ENCODE data around the gene CD24. TPM values are rescaled to one million over a fixed set of nuclear protein-coding genes. Genes with fewer than 3 reads are reported as not detected.
"Not testable (repeated sequence)": the region's sequence is repeated elsewhere in the genome, so short reads cannot be mapped to it uniquely, and the experiment has no call there.

The CD24 gene
- total RNA-seq = 3.3 TPM

DNA sequence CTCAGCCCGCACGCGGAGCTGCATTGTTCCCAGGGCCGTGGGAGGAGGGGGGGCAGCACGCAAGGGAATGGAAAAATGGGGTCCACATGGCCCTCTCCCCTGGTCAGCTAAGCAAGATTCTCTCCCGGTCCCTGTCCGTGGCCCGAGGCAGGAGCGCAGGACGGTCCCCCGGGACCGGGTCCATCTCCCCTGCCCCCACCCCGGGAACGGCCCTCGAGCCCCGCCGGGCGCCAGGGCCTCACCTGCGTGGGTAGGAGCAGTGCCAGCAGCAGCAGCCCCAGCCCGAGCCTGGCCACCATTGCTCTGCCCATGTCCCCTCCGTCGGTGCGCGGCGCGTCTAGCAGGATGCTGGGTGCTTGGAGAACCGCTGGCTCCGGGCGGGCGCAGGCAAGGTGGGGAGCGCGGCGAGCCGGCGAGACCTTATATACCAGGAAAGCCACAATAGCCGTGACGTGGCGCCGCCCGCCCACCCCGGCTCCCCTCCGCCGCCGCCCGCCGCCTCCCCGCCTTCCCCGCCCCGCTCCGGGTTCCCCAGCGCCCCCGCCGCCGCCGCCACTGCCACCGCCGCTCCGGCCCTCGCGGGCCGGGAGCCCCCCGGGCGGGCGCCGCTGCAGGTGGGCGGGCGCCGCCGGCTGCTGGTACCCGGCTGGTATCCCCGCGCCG lies at the start of gene CD24:
Gene CD24 (minus strand): TSS at position 394 of the 663 bp plus-strand sequence. CDS start 83 bp downstream, at position 311.
- no peak for DNase-seq (ENCODE audit: low spot score)
- intact Hi-C loops (cut with DNase I) = no loop called here
- ATAC-seq = no peak

DNA sequence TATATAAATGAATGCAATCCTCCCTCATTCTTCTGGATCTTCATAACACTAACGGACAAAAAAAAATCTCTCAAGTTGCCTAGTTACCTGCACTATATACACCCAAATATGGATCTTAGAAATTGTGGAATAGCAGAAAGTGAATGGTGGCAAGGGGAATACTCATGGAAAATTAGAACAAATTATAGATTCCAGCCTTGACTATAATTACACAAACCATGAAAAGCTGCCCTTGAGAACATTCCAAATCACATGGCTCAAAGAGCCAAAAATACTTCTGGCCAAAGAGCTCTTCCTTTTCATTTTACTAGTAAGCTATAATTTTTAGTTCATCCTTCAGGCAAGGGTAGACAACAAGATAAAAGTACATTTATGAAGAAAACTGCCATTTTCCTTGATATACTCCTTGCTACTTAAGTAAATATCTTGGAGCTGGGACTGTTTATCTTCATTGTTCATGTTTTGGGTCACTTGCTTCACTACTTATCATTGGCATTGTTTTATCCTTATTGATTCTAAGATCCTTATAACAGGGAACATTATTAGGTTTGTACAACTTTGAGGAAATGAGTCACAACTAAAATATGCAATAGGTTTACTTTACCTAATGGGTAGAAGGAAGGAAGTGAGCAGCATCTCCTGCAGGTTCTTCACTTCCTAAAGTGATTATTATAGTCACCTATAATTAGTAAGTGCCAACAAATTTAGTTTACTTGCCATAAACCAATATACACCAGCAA lies 47.1 kb upstream of the CD24 start:
- no peak for ATAC-seq
- DNase-seq (ENCODE audit: low spot score) = no peak
- intact Hi-C loops (cut with DNase I) = no loop called here

DNA sequence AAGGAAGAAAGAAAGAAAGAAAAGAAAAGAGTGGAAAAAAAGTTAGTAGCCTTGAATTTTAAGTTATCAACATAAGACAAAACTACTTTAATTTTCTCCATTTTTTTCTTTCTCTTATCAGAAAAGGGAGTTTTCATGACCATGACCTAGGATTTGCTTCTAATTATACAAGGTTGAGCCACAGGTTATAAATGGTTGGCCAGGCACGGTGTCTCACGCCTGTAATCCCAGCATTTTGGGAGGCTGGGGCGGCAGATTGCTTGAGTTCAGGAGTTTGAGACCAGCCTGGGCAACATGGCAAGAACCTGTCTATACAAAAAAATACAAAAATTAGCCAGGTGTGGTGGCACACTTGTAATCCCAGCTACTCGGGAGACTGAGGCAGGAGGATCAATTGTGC lies 45.7 kb upstream of the CD24 start:
- intact Hi-C loops (cut with DNase I) = no loop called here
- ATAC-seq = no peak
- no peak for DNase-seq (ENCODE audit: low spot score)

DNA sequence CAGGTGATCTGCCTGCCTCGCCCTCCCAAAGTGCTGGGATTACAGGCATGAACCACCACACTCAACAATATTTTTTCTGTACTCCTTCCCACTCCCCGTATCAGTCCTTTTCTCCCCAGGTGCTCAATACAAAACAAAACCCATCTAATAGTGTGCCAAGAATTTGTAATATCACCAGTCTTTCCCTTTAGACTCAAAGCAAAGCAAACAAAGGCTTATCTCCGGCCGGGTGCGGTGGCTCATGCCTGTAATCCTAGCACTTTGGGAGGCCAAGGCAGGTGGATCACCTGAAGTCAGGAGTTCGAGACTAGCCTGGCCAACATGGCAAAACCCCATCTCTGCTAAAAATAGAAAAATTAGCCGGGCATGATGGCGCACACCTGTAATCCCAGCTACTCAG lies 45.1 kb upstream of the CD24 start:
- DNase-seq (ENCODE audit: low spot score); intact Hi-C loops (cut with DNase I); ATAC-seq: not testable (repeated sequence)

GRCh38 chr6:107019047-107019446 lies 44.5 kb upstream of the CD24 start:
- no peak for ATAC-seq
- intact Hi-C loops (cut with DNase I) = no loop called here

DNA sequence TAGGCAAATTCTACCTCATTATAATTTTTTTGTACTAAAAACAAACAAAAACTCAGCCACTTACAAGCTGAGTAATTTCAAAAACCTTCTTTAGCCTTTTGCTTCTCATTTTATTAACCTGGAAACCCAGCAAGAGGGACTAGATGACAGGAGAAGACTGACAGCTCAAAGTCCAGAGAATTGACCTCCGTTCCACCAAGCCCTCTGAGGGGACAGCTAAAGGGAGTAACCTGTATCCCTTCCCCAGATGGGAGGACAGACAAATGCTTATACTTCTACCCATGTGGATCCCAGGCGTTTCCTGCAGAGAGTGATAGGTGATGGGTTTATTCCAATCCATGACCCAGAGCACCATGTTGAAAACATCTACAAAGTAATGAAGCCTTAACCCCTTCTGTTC lies 35.0 kb upstream of the CD24 start:
- intact Hi-C loops (cut with DNase I) = no loop called here
- ATAC-seq (no peak), DNase-seq (ENCODE audit: low spot score) (no peak)

More at GRCh38 chr6:107019047-107019446, 44.5 kb upstream of the CD24 start:
- no peak for DNase-seq (ENCODE audit: low spot score)

GRCh38 chr6:106997392-106998158 lies 23.0 kb upstream of the CD24 start:
- DNase-seq (ENCODE audit: low spot score) (no peak), ATAC-seq (no peak)
- intact Hi-C loops (cut with DNase I) = no loop called here

GRCh38 chr6:106995640-106996039 lies 21.1 kb upstream of the CD24 start:
- intact Hi-C loops (cut with DNase I) = no loop called here
- DNase-seq (ENCODE audit: low spot score) (no peak), ATAC-seq (no peak)

DNA sequence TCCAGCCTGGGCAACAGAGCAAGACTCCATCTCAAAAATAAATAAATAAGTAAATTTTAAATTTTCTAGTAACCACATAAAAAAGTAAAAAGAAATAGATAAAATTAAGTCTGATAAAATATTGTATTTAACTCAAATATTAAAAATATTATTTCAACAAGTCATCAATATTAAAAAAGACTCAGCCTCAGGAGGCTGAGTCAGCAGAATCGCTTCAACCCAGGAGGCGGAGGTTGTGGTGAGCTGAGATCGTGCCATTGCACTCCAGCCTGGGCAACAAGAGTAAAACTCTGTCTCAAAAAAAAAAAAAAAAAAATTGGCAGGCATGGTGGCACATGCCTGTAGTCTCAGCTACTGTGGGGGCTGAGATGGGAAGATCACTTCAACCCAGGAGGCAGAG lies 15.2 kb upstream of the CD24 start:
- ATAC-seq; intact Hi-C loops (cut with DNase I): not testable (repeated sequence)

DNA sequence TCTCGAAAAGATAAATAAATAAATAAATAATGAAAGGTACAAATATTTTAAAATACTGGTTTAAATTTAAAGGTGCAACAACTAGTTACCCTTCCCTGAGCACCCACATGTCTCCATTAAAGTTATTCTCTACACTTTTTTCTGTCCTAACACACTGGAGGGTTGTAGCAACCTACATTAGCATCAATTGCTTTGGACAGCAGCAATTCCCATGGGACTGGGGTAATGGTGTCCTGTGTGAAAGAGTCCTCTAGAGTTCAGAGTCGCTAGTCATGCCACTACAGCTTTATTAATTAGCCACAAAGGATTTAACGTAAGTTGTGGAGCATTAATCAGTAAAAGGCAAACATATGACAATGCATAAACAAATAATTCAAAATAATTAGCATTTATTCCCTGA lies 14.1 kb upstream of the CD24 start:
- DNase-seq (ENCODE audit: low spot score) (no peak), ATAC-seq (no peak)
- intact Hi-C loops (cut with DNase I) = no loop called here

More for the DNA sequence above, 15.2 kb upstream of the CD24 start:
- DNase-seq (ENCODE audit: low spot score) = not testable (repeated sequence)

DNA sequence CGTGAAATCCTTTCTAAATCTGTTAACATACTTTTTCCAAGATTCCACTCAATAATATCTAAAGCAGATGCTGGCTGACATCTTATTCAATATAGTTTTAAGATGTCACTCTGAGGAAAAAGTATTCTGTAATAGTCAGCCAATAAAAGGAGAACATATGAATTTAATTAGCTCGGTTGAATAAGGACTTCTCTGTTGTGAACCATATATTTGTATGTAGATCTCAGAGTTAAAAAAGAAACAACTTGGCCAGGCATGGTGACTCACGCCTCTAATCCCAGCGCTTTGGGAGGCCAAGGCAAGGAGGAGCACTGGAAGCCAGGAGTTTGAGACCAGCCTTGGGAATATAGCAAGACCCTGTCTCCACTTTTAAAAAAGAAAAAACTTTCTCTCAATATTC lies 7.4 kb upstream of the CD24 start:
- DNase-seq (ENCODE audit: low spot score) (no peak), ATAC-seq (no peak)
- intact Hi-C loops (cut with DNase I) = no loop called here

- DNase-seq (ENCODE audit: low spot score) (no peak), ATAC-seq (no peak)
- intact Hi-C loops (cut with DNase I) = no loop called here
Observed at GRCh38 chr6:106980926-106981325, 6.4 kb upstream of the CD24 start.

- intact Hi-C loops (cut with DNase I) = no loop called here
- DNase-seq (ENCODE audit: low spot score) (peak; percentile 90), ATAC-seq (peak; percentile 76)
Observed at GRCh38 chr6:106979435-106979884, 4.9 kb upstream of the CD24 start.

GRCh38 chr6:106977246-106977645 lies 2.7 kb upstream of the CD24 start:
- intact Hi-C loops (cut with DNase I) = no loop called here
- DNase-seq (ENCODE audit: low spot score) (no peak), ATAC-seq (no peak)

DNA sequence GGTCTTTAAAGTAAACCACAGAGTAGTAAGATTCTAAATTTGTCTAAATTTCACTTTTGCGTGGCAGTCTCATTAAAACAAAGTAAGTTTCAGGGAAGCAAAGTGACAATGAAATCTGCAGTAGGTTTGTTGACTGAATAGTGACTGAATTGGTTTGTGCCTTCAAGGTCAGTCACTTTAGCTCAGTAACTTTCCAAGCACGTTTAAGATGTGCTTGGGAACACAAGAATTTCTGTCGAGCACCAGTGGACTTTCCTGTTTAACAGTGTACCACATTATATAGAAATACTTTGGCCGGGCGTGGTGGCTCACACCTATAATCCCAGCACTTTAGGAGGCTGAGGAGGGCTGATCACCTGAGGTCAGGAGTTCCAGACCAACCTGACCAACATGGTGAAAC lies 1.7 kb upstream of the CD24 start:
- intact Hi-C loops (cut with DNase I) = no loop called here
- ATAC-seq (no peak), DNase-seq (ENCODE audit: low spot score) (no peak)

GRCh38 chr6:106975738-106976064 lies 1.2 kb upstream of the CD24 start:
- ATAC-seq (no peak), DNase-seq (ENCODE audit: low spot score) (no peak)
- intact Hi-C loops (cut with DNase I) = no loop called here

DNA sequence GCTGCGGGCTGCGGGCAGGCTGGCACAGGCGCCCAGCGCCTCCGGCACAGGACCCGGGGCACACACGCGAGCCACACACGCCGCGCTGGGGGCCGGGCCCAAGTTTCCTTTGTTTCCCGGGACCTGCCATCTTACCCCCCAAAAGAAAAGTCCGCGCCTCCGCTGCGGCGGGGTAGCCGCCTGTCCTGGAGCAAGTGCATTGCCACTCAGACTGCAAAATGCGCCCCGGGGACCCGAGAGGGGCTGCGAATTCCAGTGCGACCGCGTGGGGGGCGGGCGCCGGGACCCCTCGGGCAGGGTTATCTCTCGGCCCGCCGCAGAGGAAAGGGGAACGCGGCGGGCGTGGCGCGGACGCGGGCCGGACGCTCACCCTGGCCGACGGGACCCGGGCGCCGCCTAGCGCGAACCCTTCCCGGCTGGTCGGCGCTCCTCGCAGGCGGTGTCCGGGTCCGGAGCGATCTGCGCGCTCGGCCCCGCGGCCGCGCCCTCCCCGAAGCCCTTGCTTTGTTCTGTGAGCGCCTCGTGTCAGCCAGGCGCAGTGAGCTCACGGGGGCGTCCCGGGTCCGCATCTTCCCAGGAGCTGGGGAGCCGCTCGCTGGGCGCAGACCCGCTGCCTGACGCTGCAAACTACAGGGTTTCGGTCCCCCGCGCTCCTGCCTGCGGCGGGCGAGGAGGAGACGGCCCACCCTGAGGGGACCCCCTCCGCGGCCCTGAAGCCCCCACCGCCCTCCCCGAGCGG lies 639 bp upstream of the CD24 start:
- DNase-seq (ENCODE audit: low spot score) (no peak), ATAC-seq (peak; percentile 58)
- intact Hi-C loops (cut with DNase I) = no loop called here

DNA sequence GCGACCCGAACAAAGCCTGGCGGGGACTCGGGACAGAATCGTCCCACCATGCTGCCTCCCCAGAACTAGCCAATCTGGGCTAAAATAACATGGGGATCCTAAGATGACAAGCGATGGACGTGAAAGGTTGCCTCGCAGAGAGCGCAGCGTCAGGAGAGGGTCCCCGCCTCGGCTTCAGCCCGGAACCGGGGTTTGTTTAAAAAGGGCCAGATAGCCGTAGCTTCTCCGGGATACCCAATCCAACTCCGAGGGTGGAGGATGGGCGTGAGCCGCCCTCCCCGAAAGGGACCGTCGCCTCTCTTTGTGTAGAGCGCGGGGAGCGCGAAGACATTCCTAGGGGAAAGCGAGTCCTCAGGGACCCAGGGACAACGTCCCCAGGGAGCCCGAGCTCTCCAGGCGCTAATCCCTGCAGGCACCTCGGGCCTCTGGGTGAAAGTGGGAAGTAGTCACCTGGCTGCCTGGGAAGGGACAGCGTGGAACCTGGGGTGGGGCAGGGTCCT lies 643 bp downstream of the CD24 start:
- ATAC-seq = peak; percentile 24
- no peak for DNase-seq (ENCODE audit: low spot score)
- intact Hi-C loops (cut with DNase I) = no loop called here

Data from sciatic nerve (tissue), 2 donors.